RPMI7951 (cell line): Measurements from ENCODE around the gene CCDC148. TPM values are rescaled to one million over a fixed set of nuclear protein-coding genes. Genes with fewer than 3 reads are reported as not detected.

ENCODE experiments used
- DNase-seq: peaks from one replicate; pipeline ENCODE4 v3.0.0-alpha.2; 2012; ENCODE audit warnings: low read depth
- total RNA-seq: library from RNA; depleted of rRNA; stranded (reverse); fragments of >200 nt; shearing (Covaris generic); gene quantifications from 2 replicates; pipeline ENCODE4 v1.2.3, GENCODE V29; 2014; rRNA removed

Gene CCDC148
- total RNA-seq, 1 experiment from 2014 or later: 1.4 TPM

GRCh38 chr2:158125756-158126498, 330.6 kb downstream of the CCDC148 start:
- DNase-seq: no peak

GRCh38 chr2:158124896-158125295, 331.7 kb downstream of the CCDC148 start:
- no peak for DNase-seq

Other genes with a start within 250 kb of the CCDC148 start
- gene PKP4, start 199 bp upstream of the CCDC148 start, total RNA-seq: 33.0 and 33.5 TPM in 2 replicates